Mammary epithelial cell (primary cell): ENCODE measurements around the gene EMSY.

Source experiments
- CTCF ChIP-seq, 2 donors: IDR thresholded peaks in 1 of 2; conservative IDR thresholded peaks in 1 of 2; 2 replicates each; pipeline ENCODE4 v1.5.1; 2011 to 2012; ENCODE audit warnings: inconsistent platforms in 2 of 2, low read length in 2 of 2, mild to moderate bottlenecking in 2 of 2, control low read depth in 1 of 2, low read depth in 1 of 2; ENCODE audit not compliant: insufficient read depth in 1 of 2; ENCODE audit errors: extremely low read depth in 1 of 2
- EZH2 ChIP-seq: IDR thresholded peaks from 2 replicates; pipeline ENCODE4 v1.6.1; 2012; ENCODE audit warnings: low read length, inconsistent platforms, borderline replicate concordance

GRCh38 chr11:76557466-76557865 lies 112.6 kb downstream of the EMSY start:
- TF ChIP-seq CTCF (conservative IDR thresholded peaks at IDR 0.05 in 1 of 2, IDR thresholded peaks at IDR 0.05 in 1 of 2; ENCODE audit: extremely low read depth in 1 of 2, insufficient read depth in 1 of 2, low read depth in 1 of 2, low read length in 2 of 2): no peak
- TF ChIP-seq EZH2: no peak
